HL-60 (cell line): Measurements from ENCODE around the gene CFAP61.

Experiments used
- CTCF ChIP-seq: IDR thresholded peaks from one replicate; pipeline ENCODE4 v1.5.1; 2011; ENCODE audit warnings: low read length, control low read depth, inconsistent platforms; ENCODE audit not compliant: insufficient read depth
- POLR2AphosphoS5 ChIP-seq: IDR thresholded peaks from 2 replicates; pipeline ENCODE4 v1.6.1; 2012; ENCODE audit warnings: low read depth
- REST ChIP-seq: IDR thresholded peaks from 2 replicates; pipeline ENCODE4 v1.6.1; 2012; ENCODE audit warnings: low read depth; ENCODE audit not compliant: insufficient replicate concordance

DNA sequence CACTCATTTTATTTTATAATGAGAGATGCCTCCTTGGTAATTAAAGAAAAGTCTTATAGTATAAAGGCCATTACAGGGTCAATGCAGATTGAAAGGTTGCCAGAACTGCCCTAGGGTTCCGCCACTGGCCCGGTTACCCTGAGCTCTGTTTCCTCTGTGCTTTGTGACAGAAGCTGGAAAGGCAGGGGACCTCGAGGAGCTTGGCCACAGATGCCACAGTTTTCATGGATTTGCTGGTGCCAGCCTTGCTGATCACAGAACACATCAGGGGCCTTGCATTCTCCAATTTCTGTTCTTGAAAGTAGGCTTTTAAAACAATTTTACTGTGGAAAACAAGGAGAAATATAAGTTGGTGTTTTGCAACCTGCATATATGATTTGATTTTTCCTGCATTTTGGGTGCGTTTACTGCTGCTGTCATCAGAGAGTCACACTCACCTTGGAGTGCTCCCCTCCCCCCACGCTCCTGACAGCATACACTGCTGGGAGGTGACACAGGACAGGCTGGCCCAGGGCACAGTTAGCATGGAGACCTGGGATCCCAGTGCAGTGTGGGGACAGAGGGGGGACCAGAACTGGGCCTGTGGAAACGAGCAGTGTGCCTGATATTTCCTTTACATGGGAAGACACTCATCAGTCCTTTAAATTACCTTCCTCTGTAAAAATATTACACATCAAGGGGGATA, 142.8 kb downstream of the CFAP61 start:
- TF ChIP-seq CTCF (no peak), REST (no peak), POLR2AphosphoS5 (no peak)
